BJ (cell line): ENCODE results near the gene NPTN. TPM values are rescaled to one million over a fixed set of nuclear protein-coding genes. Genes with fewer than 3 reads are reported as not detected.
"Not testable (repeated sequence)": the region's sequence is repeated elsewhere in the genome, so short reads cannot be mapped to it uniquely, and the experiment has no call there.

Source experiments
- CTCF ChIA-PET: fragments of 350-600 bp; formaldehyde crosslinking; extraction: SDS; loops from one replicate; lab custom pipeline; 2021; ENCODE audit warnings: antibody characterized with exemption, inconsistent platforms; lab: Yijun Ruan, JAX
- POLR2A ChIA-PET: fragments of 300-600 bp; sonication (Branson Sonifier 250); formaldehyde crosslinking; extraction: SDS; loops from one replicate; lab custom pipeline; 2021; ENCODE audit warnings: antibody characterized with exemption; lab: Charles Lee
- DNase-seq: peaks from one replicate; pipeline ENCODE4 v3.0.0-alpha.2; 2011; ENCODE audit warnings: low read depth
- H3K27me3 ChIP-seq: 2 replicates; pipeline ENCODE4 v1.6.0; 2011; ENCODE audit warnings: low read length; ENCODE audit not compliant: control insufficient read depth, insufficient read depth
- H3K36me3 ChIP-seq: 2 replicates; pipeline ENCODE4 v1.5.1; 2011; ENCODE audit warnings: low read length; ENCODE audit not compliant: control insufficient read depth, insufficient read depth
- H3K4me3 ChIP-seq: 2 replicates; pipeline ENCODE4 v1.5.1; 2011; ENCODE audit warnings: low read depth, mild to moderate bottlenecking, control low read depth, low read length
- CTCF ChIP-seq: IDR thresholded peaks from 2 replicates; pipeline ENCODE4 v1.5.1; 2011; ENCODE audit warnings: low read depth, mild to moderate bottlenecking, control low read depth, inconsistent platforms, low read length, moderate library complexity; ENCODE audit not compliant: insufficient read depth
- polyA plus RNA-seq: library from polyadenylated mRNA; depleted of rRNA; stranded (reverse); fragments of >200 nt; gene quantifications from 2 replicates; pipeline ENCODE4 v1.2.3, GENCODE V29; 2011

NPTN gene
- polyA plus RNA-seq, 1 experiment = 406 TPM

- H3K36me3 ChIP-seq = peaks cover 5% of the 10 kb centered on the region
- peak; percentile 50 for TF ChIP-seq CTCF
- ChIA-PET CTCF (interaction anchor here (0.6 to 8.1 kb wide), 14 partner anchors 9 to 958 kb away, joined by 3 to 130 read pairs (median 5); partner anchors contain the start of genes CD276 and NPTN), POLR2A (interaction anchor here (0.6 kb wide), 1 partner anchor 76 kb away, joined by 4 read pairs; no protein-coding TSS in a partner anchor)
- no peak overlapping the region for H3K4me3 ChIP-seq
- no peaks in the 10 kb centered on the region for H3K27me3 ChIP-seq
- no peak for DNase-seq
Measured at GRCh38 chr15:73560501-73561117, 72.6 kb downstream of the NPTN start.

- Histone ChIP-seq H3K27me3 (no peaks in the 10 kb centered on the region), H3K4me3 (no peak overlapping the region), H3K36me3 (peaks cover 9% of the 10 kb centered on the region)
- ChIA-PET POLR2A (no interaction called here), CTCF (interaction anchor here (0.9 to 8.1 kb wide), 4 partner anchors 10 to 140 kb away, joined by 3 to 130 read pairs (median 26); partner anchors contain the start of gene NPTN)
- no peak for DNase-seq
- TF ChIP-seq CTCF = no peak
Measured at GRCh38 chr15:73558529-73558928, 74.7 kb downstream of the NPTN start.

- Histone ChIP-seq H3K4me3 (no peak overlapping the region), H3K27me3 (no peaks in the 10 kb centered on the region), H3K36me3 (peaks cover 8% of the 10 kb centered on the region)
- DNase-seq = no peak
- POLR2A ChIA-PET = no interaction called here
- CTCF ChIA-PET = interaction anchor here (1.7 kb wide), 1 partner anchor 82 kb away, joined by 5 read pairs; no protein-coding TSS in a partner anchor
- TF ChIP-seq CTCF = no peak
Measured at GRCh38 chr15:73555080-73555479, 78.1 kb downstream of the NPTN start.

GRCh38 chr15:73550190-73550589 is 83.0 kb downstream of the NPTN start:
- TF ChIP-seq CTCF = no peak
- no peak for DNase-seq
- ChIA-PET CTCF (interaction anchor here (0.5 to 1.7 kb wide), 4 partner anchors 10 to 309 kb away, joined by 3 to 7 read pairs (median 4); no protein-coding TSS in a partner anchor), POLR2A (no interaction called here)
- Histone ChIP-seq H3K4me3 (no peak overlapping the region), H3K27me3 (no peaks in the 10 kb centered on the region), H3K36me3 (peaks cover 3% of the 10 kb centered on the region; the same call in 1 of the 2 replicates)

- DNase-seq, H3K27me3 ChIP-seq, CTCF ChIA-PET, H3K4me3 ChIP-seq, POLR2A ChIA-PET, H3K36me3 ChIP-seq: not testable (repeated sequence)
Measured at GRCh38 chr15:73548925-73549324, 84.3 kb downstream of the NPTN start.

- CTCF ChIA-PET = interaction anchor here (0.6 kb wide), 1 partner anchor 1642 kb away, joined by 3 read pairs; no protein-coding TSS in a partner anchor
Measured at GRCh38 chr15:73541479-73541878, 91.7 kb downstream of the NPTN start.

More at GRCh38 chr15:73541479-73541878, 91.7 kb downstream of the NPTN start:
- TF ChIP-seq CTCF = no peak
- Histone ChIP-seq H3K4me3 (no peak overlapping the region), H3K27me3 (no peaks in the 10 kb centered on the region), H3K36me3 (no peaks in the 10 kb centered on the region; the same call in 1 of the 2 replicates)
- POLR2A ChIA-PET = no interaction called here
- no peak for DNase-seq
